Glomerular visceral epithelial cell (primary cell): ENCODE data around the gene PXYLP1.
A peak's percentile ranks its signal among the peaks of the same experiment; 100 is the strongest.

Experiments used
- DNase-seq: peaks from one replicate; pipeline ENCODE4 v3.0.0-alpha.2; 2016; ENCODE audit errors: extremely low spot score

Gene PXYLP1

GRCh38 chr3:141272906-141273662 is 41.5 kb downstream of the PXYLP1 start:
- DNase-seq = no peak

- no peak for DNase-seq
These were observed 42.2 kb downstream of the PXYLP1 start for GRCh38 chr3:141273700-141274410.

- DNase-seq = no peak
These were observed 42.9 kb downstream of the PXYLP1 start for GRCh38 chr3:141274411-141275031.

GRCh38 chr3:141275032-141275422 is 43.4 kb downstream of the PXYLP1 start:
- DNase-seq = peak; percentile 55

GRCh38 chr3:141275511-141275910 is 43.9 kb downstream of the PXYLP1 start:
- no peak for DNase-seq

- no peak for DNase-seq
These were observed 44.3 kb downstream of the PXYLP1 start for GRCh38 chr3:141275973-141276372.

GRCh38 chr3:141276398-141276797 is 44.8 kb downstream of the PXYLP1 start:
- no peak for DNase-seq

GRCh38 chr3:141277451-141277850 is 45.8 kb downstream of the PXYLP1 start:
- DNase-seq = no peak

DNA sequence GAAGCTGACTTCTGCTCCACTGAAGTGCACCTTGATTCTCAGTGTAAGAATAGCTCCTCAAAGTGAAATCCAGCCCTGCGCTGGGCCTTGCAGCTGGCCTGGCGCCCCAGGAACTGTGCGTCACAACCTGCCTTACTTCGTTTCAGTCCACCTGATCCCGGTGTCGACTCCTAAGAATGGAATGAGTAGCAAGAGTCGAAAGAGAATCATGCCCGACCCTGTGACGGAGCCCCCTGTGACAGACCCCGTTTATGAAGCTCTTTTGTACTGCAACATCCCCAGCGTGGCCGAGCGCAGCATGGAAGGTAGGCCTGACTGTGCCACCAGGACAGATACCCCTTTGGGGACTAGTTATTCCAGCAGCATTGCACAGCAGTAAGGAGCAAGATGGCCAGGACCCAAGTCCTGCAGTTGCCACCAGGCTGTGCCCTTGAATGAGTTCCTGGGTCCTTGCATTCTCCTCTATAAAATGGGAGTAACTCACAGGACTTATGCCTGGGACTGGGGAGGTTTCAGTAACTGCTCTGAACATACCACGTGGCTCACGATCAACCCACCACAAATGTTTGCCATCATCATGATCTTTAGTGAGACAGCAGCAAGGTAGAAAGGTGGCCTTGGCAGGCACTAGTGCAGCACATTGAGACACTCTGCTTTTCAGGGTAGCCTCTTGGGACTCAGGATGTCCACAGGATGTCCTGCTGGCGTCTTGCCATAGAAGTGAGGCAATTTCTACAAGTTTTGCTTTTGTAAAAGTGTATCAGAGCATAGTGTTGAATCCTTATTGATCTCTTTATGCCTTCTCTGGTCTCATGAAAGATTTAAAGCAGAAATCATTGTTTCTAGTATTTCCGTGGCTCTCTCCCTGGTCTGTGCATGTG is 46.8 kb downstream of the PXYLP1 start:
- DNase-seq = peak; percentile 32

- DNase-seq = peak; percentile 35
These were observed 47.7 kb downstream of the PXYLP1 start for GRCh38 chr3:141279077-141279967.

- peak; percentile 74 for DNase-seq
These were observed 48.5 kb downstream of the PXYLP1 start for GRCh38 chr3:141280086-141280485.

- DNase-seq = peak; percentile 56
These were observed 49.1 kb downstream of the PXYLP1 start for GRCh38 chr3:141280690-141281089.

GRCh38 chr3:141285570-141285969 is 53.9 kb downstream of the PXYLP1 start:
- no peak for DNase-seq

DNA sequence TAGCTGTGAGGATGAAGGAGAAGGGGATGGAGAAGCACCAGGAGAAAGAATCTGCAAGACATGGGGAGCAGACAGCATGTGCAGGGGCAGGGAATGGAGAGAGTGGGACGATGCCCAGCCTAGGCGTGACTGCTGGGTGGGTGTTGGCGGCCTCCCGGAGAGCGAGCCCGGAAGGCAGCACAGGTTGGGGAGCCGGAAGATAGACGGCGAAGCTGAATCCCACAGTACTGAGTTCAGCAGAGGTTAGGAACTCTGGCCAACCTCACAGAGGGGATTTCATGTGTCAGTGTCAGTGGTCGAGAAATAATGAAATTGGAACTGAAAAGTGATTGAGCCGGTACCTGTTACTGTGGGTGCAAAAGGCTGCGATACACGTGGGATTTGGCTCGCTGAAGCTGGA is 55.2 kb downstream of the PXYLP1 start:
- DNase-seq = no peak

DNA sequence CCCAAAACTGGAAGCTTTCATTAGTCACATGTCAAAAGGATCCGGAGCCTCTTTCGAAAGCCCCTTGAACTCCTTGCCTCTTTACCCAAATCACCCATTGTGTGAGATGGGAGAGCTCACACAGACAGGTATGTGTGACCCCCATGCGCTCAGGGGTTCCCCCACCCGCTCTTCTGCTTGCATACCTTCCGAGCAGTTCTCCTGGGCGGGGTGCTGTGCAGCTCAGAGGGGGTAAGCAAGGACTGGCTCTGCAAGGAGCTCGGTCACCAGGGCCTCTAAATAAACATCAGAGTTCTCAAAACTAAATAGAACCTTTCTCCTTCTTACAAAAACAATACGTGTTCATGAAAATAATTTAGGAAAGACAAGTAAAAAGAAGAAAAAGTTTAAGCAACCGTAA is 55.7 kb downstream of the PXYLP1 start:
- DNase-seq = no peak

DNA sequence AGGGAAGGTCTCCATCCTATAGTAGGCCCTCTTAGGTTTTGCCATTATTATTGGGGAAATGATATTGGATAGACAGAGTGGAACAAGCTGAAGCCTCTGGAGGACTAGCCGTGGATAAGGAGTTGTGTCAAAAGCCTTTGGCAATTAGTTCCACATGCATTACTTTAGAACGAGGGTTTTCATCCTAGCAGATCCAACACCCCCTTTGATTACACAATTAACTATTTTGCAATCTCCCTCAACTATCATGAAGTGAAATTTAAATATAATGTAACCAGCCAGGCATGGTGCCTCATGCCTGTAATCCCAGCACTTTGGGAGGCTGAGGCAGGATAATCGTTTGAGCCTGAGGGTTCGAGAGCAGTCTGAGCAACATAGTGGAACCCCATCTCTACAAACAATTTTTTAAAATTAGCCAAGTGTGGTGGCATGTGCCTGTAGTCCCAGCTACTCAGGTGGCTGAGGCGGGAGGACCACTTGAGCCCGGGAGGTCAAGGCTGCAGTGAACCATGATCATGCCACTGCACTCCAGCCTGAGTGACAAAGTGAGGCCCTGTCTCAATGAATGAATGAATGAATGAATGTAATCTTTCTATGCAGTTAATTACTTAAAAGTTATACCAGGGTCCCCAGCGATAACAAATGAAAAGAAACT is 56.8 kb downstream of the PXYLP1 start:
- DNase-seq = no peak

- no peak for DNase-seq
These were observed 57.7 kb downstream of the PXYLP1 start for GRCh38 chr3:141289228-141289772.

DNA sequence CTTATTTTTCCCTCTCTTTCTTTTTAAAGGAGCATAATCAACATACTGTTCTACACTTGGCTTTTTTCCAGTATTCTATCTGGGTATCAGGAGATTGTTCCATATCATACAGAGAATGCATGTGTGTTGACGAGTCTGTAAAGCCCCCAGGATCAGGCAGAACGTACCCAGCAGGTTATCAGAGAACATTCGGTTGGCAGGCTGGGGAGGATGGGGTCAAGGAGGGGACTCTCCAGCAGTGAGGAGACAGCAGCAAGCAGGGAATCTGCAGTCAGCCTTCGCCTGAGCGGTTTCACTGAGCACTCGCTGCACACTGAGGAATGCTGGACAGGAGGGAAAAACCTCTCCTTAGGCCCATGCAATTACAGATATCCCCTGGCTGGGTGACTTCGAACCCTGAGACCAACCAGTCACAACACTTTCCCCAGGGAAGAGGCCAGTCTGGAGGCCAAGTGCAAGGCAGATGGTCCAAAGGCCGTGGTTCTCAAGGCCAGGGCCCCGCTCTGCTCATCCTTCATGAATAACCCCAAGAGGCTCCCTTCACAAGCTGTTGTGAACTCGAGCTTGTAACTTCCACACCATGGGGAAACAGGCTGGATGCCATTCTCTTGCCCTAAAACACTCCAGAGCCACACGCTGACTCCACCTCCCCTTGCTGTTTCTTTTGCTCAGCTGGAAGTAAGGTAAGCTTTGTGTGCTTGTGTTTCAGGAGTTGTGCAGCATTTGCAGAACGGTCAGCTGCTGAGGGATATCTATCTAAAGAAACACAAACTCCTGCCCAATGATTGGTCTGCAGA is 60.1 kb downstream of the PXYLP1 start:
- no peak for DNase-seq

DNA sequence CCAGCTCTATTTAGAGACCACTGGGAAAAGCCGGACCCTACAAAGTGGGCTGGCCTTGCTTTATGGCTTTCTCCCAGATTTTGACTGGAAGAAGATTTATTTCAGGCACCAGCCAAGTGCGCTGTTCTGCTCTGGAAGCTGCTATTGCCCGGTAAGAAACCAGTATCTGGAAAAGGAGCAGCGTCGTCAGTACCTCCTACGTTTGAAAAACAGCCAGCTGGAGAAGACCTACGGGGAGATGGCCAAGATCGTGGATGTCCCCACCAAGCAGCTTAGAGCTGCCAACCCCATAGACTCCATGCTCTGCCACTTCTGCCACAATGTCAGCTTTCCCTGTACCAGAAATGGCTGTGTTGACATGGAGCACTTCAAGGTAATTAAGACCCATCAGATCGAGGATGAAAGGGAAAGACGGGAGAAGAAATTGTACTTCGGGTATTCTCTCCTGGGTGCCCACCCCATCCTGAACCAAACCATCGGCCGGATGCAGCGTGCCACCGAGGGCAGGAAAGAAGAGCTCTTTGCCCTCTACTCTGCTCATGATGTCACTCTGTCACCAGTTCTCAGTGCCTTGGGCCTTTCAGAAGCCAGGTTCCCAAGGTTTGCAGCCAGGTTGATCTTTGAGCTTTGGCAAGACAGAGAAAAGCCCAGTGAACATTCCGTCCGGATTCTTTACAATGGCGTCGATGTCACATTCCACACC is 60.9 kb downstream of the PXYLP1 start:
- DNase-seq = no peak
